HepG2 (cell line): ENCODE results near the gene PRKAR1A. TPM values are rescaled to one million over a fixed set of nuclear protein-coding genes. Genes with fewer than 3 reads are reported as not detected.

Source experiments
- ATAC-seq: fragments of 200-7000 bp; cut with Tn5 transposase; 3 replicates; pipeline ENCODE4 v1.9.1; 2020; ENCODE audit warnings: mild to moderate bottlenecking, moderate library complexity
- BruUV-seq: library from RNA; stranded (reverse); fragments of 400-500 nt; replicated peaks from 2 replicates; lab custom pipeline; 2021; lab: Mats Ljungman, UMichigan
- CTCF ChIA-PET: fragments of 300-600 bp; formaldehyde crosslinking; extraction: SDS; loops from one replicate; lab custom pipeline; 2021; ENCODE audit warnings: low total read pairs, inconsistent platforms, low intra/inter-chr PET ratio; lab: Yijun Ruan, JAX
- POLR2A ChIA-PET: fragments of 350-600 bp; sonication (Branson Sonifier 250); formaldehyde crosslinking; loops from one replicate; lab custom pipeline; 2020; ENCODE audit warnings: antibody characterized with exemption, inconsistent platforms; lab: Yijun Ruan, JAX
- DNase-seq: peaks from one replicate; pipeline ENCODE4 v3.0.0-alpha.2; 2015; ENCODE audit warnings: low spot score
- FAIRE-seq: peaks from 3 replicates; lab custom pipeline; 2011; peaks lifted over from hg19 to GRCh38; lab: Jason Lieb, UNC
- H2AFZ ChIP-seq: one replicate; pipeline ENCODE4 v1.6.1; 2011; ENCODE audit warnings: low read length, inconsistent platforms
- H3K27ac ChIP-seq: fragments of 300-600 bp; 3 replicates; pipeline ENCODE4 v1.8.0; 2011; ENCODE audit warnings: mixed run types, mild to moderate bottlenecking, mixed read lengths, low read length, inconsistent platforms; ENCODE audit not compliant: insufficient read depth; ENCODE audit errors: extremely low read length
- H3K27me3 ChIP-seq, 2 experiments: fragments of 200-600 bp in 1 of 2; 2 replicates in 1 of 2; 3 replicates in 1 of 2; pipeline versions ENCODE4 v1.6.0 to v1.8.0; 2011; ENCODE audit warnings: low read length in 2 of 2, mild to moderate bottlenecking in 2 of 2, moderate library complexity in 2 of 2, inconsistent platforms in 1 of 2; ENCODE audit not compliant: insufficient read depth in 2 of 2, control insufficient read depth in 1 of 2
- H3K36me3 ChIP-seq, 2 experiments: fragments of 200-600 bp in 1 of 2; replicated peaks in 1 of 2; 2 replicates in 1 of 2; 3 replicates in 1 of 2; pipeline versions ENCODE4 v1.5.1 to v1.8.0; 2011; ENCODE audit warnings: low read length in 2 of 2, inconsistent platforms in 1 of 2; ENCODE audit not compliant: insufficient read depth in 2 of 2, control insufficient read depth in 1 of 2
- H3K4me1 ChIP-seq: 2 replicates; pipeline ENCODE4 v1.5.1; 2012; ENCODE audit warnings: low read length, inconsistent platforms; ENCODE audit not compliant: insufficient read depth
- H3K4me2 ChIP-seq: 2 replicates; pipeline ENCODE4 v1.6.0; 2011; ENCODE audit warnings: low read depth, low read length, inconsistent platforms
- H3K4me3 ChIP-seq, 3 experiments: fragments of 200-600 bp in 1 of 3; sonication (generic), shearing (Covaris generic) in 1 of 3; replicated peaks in 1 of 3; 2 replicates each; pipeline ENCODE4 v1.5.1; 2011 to 2016; ENCODE audit warnings: low read length in 3 of 3, inconsistent platforms in 2 of 3, low read depth in 2 of 3, mild to moderate bottlenecking in 2 of 3, control low read depth in 1 of 3, mixed read lengths in 1 of 3; ENCODE audit not compliant: insufficient read depth in 1 of 3
- H3K79me2 ChIP-seq: one replicate; pipeline ENCODE4 v1.6.1; 2011; ENCODE audit warnings: low read length, inconsistent platforms; ENCODE audit not compliant: insufficient read depth
- H3K9ac ChIP-seq: 2 replicates; pipeline ENCODE4 v1.6.0; 2011; ENCODE audit warnings: mild to moderate bottlenecking, low read depth, low read length, inconsistent platforms; ENCODE audit not compliant: insufficient read depth
- H3K9me3 ChIP-seq: 2 replicates; pipeline ENCODE4 v1.5.1; 2012; ENCODE audit warnings: mild to moderate bottlenecking, low read length
- H4K20me1 ChIP-seq: 2 replicates; pipeline ENCODE4 v1.6.0; 2011; ENCODE audit warnings: inconsistent platforms, mild to moderate bottlenecking, low read length, moderate library complexity; ENCODE audit not compliant: insufficient read depth
- ZBTB7A ChIP-seq: sonication (generic); formaldehyde crosslinking; IDR thresholded peaks from 2 replicates; pipeline ENCODE4 v1.8.0; 2022; ENCODE audit warnings: mild to moderate bottlenecking, missing genetic modification reagents
- ZGPAT ChIP-seq: IDR thresholded peaks from 2 replicates; pipeline ENCODE4 v1.6.1; 2016; ENCODE audit warnings: mild to moderate bottlenecking
- ZNF749 ChIP-seq: sonication (generic); formaldehyde crosslinking; IDR thresholded peaks from 2 replicates; pipeline ENCODE4 v1.8.0; 2022; ENCODE audit warnings: mild to moderate bottlenecking, missing genetic modification reagents, moderate library complexity, borderline replicate concordance
- ZNF792 ChIP-seq: IDR thresholded peaks from 2 replicates; pipeline ENCODE4 v1.6.1; 2016
- WGBS: methylation state at CpG from one replicate; pipeline ENCODE4 v1.1.6; 2017; ENCODE audit warnings: low lambda C conversion rate; 5-methylcytosine and 5-hydroxymethylcytosine counted together
- in situ Hi-C: cut with HindIII; loops from 2 replicates; pipeline ENCODE4 v1.10.0; 2017; ENCODE audit warnings: low pct_unique_long_range_greater_than_20kb; ENCODE audit not compliant: extremely low pct_ligation_motif_present
- intact Hi-C: fragments of 100-400 bp; cut with micrococcal nuclease; formaldehyde crosslinking; loops from one replicate; pipeline ENCODE4 v1.10.0; 2022; ENCODE audit not compliant: unreplicated experiment
- polyA plus RNA-seq, 8 experiments: library from polyadenylated mRNA; depleted of rRNA in 3 of 8; stranded (reverse) in 7 of 8; unstranded in 1 of 8; fragments of >200 nt; fragmentation: Illumina TruSeq in 4 of 8; extraction: Trizol in 4 of 8; gene quantifications; 2 replicates each; pipeline versions ENCODE4 v1.2.1 to v1.2.3, GENCODE V29; 2011 to 2016; ENCODE audit warnings: low read depth in 4 of 8, missing spikeins in 1 of 8, mixed read lengths in 1 of 8; ENCODE audit not compliant: insufficient read depth in 1 of 8
- total RNA-seq, 5 experiments: library from RNA; depleted of rRNA; stranded (reverse); fragments of >200 nt; fragmentation: Illumina TruSeq; extraction: Trizol; gene quantifications; 2 replicates each; pipeline ENCODE4 v1.2.3, GENCODE V29; 2016; ENCODE audit warnings: low read depth in 1 of 5

PRKAR1A gene
- total and polyA plus RNA-seq, 2 of the 13 experiments (the other 11 are each of a cell fraction or from before 2014, with no cell fraction given): 265 to 266 TPM

- TF ChIP-seq ZGPAT (CRISPR knock-in tag): no peak
- no peak for TF ChIP-seq ZNF749 (CRISPR knock-in tag)
- TF ChIP-seq ZNF792 (CRISPR knock-in tag): no peak
Observed at GRCh38 chr17:68505951-68506350, 6.3 kb upstream of the PRKAR1A start (continued).

- Histone ChIP-seq H3K36me3 (no peaks in the 10 kb centered on the region), H3K4me3 (no peak overlapping the region), H3K4me1 (peaks cover 49% of the 10 kb centered on the region), H3K79me2 (peaks cover 4% of the 10 kb centered on the region), H3K27me3 (no peaks in the 10 kb centered on the region; a peak in 1 of 5 replicates), H3K4me2 (no peak overlapping the region), H2AFZ (no peak overlapping the region), H3K27ac (no peak overlapping the region), H3K9me3 (no peaks in the 10 kb centered on the region), H4K20me1 (no peaks in the 10 kb centered on the region), H3K9ac (no peak overlapping the region)
- ChIA-PET POLR2A (no interaction called here), CTCF (no interaction called here)
- WGBS: 80% methylated on average over 3 of the region's 3 CpGs
- no peak for TF ChIP-seq ZBTB7A (CRISPR knock-in tag)
- no TSS peak for BruUV-seq
- no peak for DNase-seq
- ATAC-seq: no peak
- in situ Hi-C loops: no loop called here
- no peak for FAIRE-seq
- intact Hi-C loops: no loop called here
Observed at GRCh38 chr17:68507576-68507975, 4.7 kb upstream of the PRKAR1A start.
